Measurements from ENCODE around the gene TBC1D9. TPM values are rescaled to one million over a fixed set of nuclear protein-coding genes. Genes with fewer than 3 reads are reported as not detected.

TBC1D9 gene
- total RNA-seq, 1 donor from 2014 or later, result 34.6 TPM

GRCh38 chr4:140777894-140778293, 21.7 kb upstream of the TBC1D9 start:
- Histone ChIP-seq H3K27me3 (ENCODE audit: control insufficient read depth, insufficient read depth, low read length) (no peaks in the 10 kb centered on the region), H3K36me3 (ENCODE audit: control insufficient read depth, insufficient read depth, low read length) (no peaks in the 10 kb centered on the region), H3K4me3 (ENCODE audit: low read depth, low read length) (no peak overlapping the region)
- no peak for DNase-seq (ENCODE audit: low read depth)
- no peak for TF ChIP-seq CTCF (IDR thresholded peaks at IDR 0.05; ENCODE audit: insufficient read depth, low read length, poor library complexity, severe bottlenecking)

GRCh38 chr4:140777386-140777785, 21.2 kb upstream of the TBC1D9 start:
- no peak overlapping the region for H3K4me3 ChIP-seq (ENCODE audit: low read depth, low read length)
- no peak for DNase-seq (ENCODE audit: low read depth)
- no peak for TF ChIP-seq CTCF (IDR thresholded peaks at IDR 0.05; ENCODE audit: insufficient read depth, low read length, poor library complexity, severe bottlenecking)
- no peaks in the 10 kb centered on the region for H3K36me3 ChIP-seq (ENCODE audit: control insufficient read depth, insufficient read depth, low read length)
- H3K27me3 ChIP-seq (ENCODE audit: control insufficient read depth, insufficient read depth, low read length), result no peaks in the 10 kb centered on the region

DNA sequence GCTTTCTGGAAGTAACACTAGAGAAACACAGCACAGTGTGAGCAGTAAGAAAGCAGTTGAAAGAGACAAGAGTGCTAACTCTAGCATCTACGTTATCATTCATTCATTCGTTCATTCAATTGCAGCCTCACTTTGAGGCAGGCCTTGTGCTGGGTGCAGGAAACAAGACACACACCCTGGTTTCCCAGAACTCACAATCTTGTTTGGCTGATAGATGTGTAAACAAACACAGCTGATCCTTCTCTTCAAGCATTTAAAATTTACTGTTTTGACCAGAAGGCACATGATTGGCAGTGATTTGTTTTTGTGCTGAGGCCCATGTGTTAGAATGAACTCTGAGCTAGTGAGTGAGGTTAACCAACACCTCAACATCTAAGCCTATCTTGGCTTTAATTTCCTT, 20.4 kb upstream of the TBC1D9 start:
- H3K36me3 ChIP-seq (ENCODE audit: control insufficient read depth, insufficient read depth, low read length), result no peaks in the 10 kb centered on the region
- DNase-seq (ENCODE audit: low read depth), result no peak
- no peak for TF ChIP-seq CTCF (IDR thresholded peaks at IDR 0.05; ENCODE audit: insufficient read depth, low read length, poor library complexity, severe bottlenecking)

DNA sequence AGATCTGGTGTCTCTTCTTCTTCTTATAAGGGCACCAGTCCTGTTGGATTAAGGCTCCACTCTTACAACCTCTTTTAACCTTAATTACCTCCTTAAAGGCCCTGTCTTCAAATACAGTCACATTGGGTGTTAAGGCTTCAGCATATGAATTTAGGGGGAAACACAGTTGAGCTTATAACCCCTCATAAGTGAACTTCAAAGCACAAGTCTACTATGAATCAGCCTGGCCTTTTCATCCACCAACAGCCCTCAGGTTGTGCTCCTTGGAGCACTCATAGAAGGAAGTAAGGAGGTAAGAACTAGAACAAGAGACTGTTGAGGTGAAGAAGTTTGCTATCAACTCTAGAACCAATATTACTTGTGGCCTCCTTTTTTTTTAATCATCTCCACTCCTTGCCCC, 18.8 kb upstream of the TBC1D9 start:
- no peaks in the 10 kb centered on the region for H3K36me3 ChIP-seq (ENCODE audit: control insufficient read depth, insufficient read depth, low read length)
- DNase-seq (ENCODE audit: low read depth), result no peak
- H3K4me3 ChIP-seq (ENCODE audit: low read depth, low read length), result no peak overlapping the region
- H3K27me3 ChIP-seq (ENCODE audit: control insufficient read depth, insufficient read depth, low read length), result no peaks in the 10 kb centered on the region
- no peak for TF ChIP-seq CTCF (IDR thresholded peaks at IDR 0.05; ENCODE audit: insufficient read depth, low read length, poor library complexity, severe bottlenecking)

More for the DNA sequence above, 20.4 kb upstream of the TBC1D9 start:
- Histone ChIP-seq H3K4me3 (ENCODE audit: low read depth, low read length) (no peak overlapping the region), H3K27me3 (ENCODE audit: control insufficient read depth, insufficient read depth, low read length) (no peaks in the 10 kb centered on the region)

DNA sequence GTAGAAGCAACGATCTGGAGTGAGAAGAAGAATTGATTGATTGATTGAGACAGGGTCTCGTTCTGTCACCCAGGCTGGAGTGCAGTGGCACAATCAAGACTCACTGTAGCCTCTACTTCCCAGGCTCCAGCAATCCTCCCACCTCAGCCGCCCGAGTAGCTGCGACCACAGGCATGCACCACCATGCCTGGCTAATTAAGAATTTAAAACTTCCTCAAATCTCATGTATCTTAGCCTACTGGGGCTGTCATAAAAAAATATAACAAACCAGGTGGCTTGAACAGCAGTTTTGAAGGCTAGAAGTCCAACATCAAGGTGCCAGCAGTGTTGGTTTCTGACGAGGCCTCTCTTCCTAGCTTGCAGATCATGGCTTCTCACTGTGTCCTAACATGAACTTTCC, 18.3 kb upstream of the TBC1D9 start:
- TF ChIP-seq CTCF (IDR thresholded peaks at IDR 0.05; ENCODE audit: insufficient read depth, low read length, poor library complexity, severe bottlenecking), result no peak
- no peak overlapping the region for H3K4me3 ChIP-seq (ENCODE audit: low read depth, low read length)
- no peak for DNase-seq (ENCODE audit: low read depth)
- no peaks in the 10 kb centered on the region for H3K27me3 ChIP-seq (ENCODE audit: control insufficient read depth, insufficient read depth, low read length)
- no peaks in the 10 kb centered on the region for H3K36me3 ChIP-seq (ENCODE audit: control insufficient read depth, insufficient read depth, low read length)

DNA sequence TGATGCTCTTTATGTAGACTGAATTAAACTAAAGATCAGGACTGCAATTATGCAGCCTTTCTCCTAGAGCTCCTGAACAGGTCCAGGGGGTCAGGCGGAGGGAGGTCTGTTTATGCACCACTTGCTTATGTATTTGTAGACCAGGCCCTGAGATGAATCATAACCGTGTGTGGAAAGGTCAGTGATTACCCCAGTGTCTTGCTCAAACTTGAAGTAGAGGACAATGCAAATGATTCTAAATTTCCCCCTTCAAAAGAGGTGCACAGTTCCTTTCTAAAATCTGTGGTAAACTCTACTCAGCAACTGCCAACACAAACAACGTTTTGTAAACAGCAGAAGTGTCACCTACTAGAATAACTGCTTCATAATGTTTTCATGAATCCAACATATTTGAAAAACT, 13.0 kb upstream of the TBC1D9 start:
- TF ChIP-seq CTCF (IDR thresholded peaks at IDR 0.05; ENCODE audit: insufficient read depth, low read length, poor library complexity, severe bottlenecking), result no peak
- Histone ChIP-seq H3K27me3 (ENCODE audit: control insufficient read depth, insufficient read depth, low read length) (no peaks in the 10 kb centered on the region), H3K36me3 (ENCODE audit: control insufficient read depth, insufficient read depth, low read length) (no peaks in the 10 kb centered on the region), H3K4me3 (ENCODE audit: low read depth, low read length) (no peak overlapping the region)
- DNase-seq (ENCODE audit: low read depth), result no peak

All from kidney epithelial cell (primary cell).